ENCODE measurements around the gene HNRNPL. TPM values are rescaled to one million over a fixed set of nuclear protein-coding genes. Genes with fewer than 3 reads are reported as not detected.

HNRNPL gene
- total RNA-seq, 1 donor from 2014 or later: 444 TPM

DNA sequence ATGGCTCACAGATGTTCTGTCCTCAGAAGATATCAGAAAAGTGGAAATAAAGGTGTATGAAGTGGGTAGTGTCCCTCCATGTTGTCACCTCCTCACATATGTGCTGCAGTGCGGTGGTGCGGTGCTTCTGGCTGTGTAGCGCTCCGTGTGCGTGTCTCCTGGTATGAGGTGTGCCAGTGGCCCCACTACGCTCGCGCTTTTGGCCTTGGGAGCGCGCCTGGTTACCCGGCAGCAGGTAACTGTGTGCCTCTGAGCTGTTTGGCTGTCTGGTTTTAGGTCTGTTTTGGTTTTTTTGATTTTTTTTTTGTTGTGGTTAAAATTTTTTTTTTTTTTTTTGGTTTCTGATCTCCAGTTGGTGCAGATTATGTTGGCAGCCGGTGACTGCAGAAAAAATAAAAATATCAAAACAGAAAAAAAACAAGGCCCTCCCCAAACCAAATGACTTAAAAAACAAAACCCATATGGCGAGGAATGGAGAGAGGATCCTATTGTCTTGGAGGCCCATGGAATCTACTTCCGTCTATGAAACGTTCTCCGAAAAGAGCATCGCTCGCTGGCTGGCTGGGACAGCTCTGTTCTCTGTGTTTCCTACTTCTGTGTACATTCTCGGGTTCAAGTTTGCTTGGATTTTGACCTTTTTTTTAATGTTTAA, 7.9 kb downstream of the HNRNPL start:
- DNase-seq (ENCODE audit: low spot score, unreplicated experiment): no peak
- no peaks in the 10 kb centered on the region for H3K27me3 Mint-ChIP-seq

DNA sequence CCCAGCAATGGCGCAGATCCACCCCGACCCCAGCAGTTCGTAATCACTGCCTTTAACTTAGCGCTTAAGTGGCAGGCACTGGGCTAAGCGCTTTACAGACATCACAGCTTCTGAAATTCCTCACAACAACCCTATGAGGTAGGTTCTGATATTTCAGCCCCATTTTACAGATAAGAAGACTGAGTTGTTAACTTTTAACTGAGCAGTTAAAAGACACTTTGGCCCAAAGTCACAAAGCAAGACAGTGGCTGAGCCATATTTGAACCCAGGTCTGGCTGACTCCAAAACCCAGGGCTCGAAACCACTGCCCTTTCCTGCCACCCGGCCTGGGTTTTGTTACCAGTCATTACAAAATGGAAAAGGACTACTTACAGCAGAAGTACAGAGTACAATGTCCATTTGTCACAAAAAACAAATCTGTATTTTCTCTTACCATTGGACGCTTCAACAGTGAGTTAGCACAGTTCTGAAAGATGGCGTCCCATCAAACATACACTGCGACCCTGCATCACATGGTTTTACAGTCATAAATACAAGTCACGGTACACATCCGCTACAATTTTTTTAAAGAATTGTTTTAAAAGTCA, 8.5 kb downstream of the HNRNPL start:
- no peak for DNase-seq (ENCODE audit: low spot score, unreplicated experiment)
- Mint-ChIP-seq H3K27me3 (no peaks in the 10 kb centered on the region), H3K36me3 (ENCODE audit: insufficient read depth) (peaks cover 52% of the 10 kb centered on the region), H3K4me3 (ENCODE audit: low read depth) (no peak overlapping the region), H3K4me1 (ENCODE audit: low read depth) (peaks cover 15% of the 10 kb centered on the region), H3K9me3 (ENCODE audit: low read depth) (no peaks in the 10 kb centered on the region), H3K27ac (peak overlapping the region; percentile 33)
- TF ChIP-seq, protein P1, sequence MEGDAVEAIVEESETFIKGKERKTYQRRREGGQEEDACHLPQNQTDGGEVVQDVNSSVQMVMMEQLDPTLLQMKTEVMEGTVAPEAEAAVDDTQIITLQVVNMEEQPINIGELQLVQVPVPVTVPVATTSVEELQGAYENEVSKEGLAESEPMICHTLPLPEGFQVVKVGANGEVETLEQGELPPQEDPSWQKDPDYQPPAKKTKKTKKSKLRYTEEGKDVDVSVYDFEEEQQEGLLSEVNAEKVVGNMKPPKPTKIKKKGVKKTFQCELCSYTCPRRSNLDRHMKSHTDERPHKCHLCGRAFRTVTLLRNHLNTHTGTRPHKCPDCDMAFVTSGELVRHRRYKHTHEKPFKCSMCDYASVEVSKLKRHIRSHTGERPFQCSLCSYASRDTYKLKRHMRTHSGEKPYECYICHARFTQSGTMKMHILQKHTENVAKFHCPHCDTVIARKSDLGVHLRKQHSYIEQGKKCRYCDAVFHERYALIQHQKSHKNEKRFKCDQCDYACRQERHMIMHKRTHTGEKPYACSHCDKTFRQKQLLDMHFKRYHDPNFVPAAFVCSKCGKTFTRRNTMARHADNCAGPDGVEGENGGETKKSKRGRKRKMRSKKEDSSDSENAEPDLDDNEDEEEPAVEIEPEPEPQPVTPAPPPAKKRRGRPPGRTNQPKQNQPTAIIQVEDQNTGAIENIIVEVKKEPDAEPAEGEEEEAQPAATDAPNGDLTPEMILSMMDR (IDR thresholded peaks at IDR 0.05; ENCODE audit: unreplicated experiment): no peak

More for the DNA sequence above, 7.9 kb downstream of the HNRNPL start:
- Mint-ChIP-seq H3K9me3 (ENCODE audit: low read depth) (no peaks in the 10 kb centered on the region), H3K4me3 (ENCODE audit: low read depth) (no peak overlapping the region), H3K36me3 (ENCODE audit: insufficient read depth) (peaks cover 52% of the 10 kb centered on the region), H3K4me1 (ENCODE audit: low read depth) (peaks cover 16% of the 10 kb centered on the region), H3K27ac (no peak overlapping the region)
- TF ChIP-seq, protein P1 (IDR thresholded peaks at IDR 0.05; ENCODE audit: unreplicated experiment): no peak

DNA sequence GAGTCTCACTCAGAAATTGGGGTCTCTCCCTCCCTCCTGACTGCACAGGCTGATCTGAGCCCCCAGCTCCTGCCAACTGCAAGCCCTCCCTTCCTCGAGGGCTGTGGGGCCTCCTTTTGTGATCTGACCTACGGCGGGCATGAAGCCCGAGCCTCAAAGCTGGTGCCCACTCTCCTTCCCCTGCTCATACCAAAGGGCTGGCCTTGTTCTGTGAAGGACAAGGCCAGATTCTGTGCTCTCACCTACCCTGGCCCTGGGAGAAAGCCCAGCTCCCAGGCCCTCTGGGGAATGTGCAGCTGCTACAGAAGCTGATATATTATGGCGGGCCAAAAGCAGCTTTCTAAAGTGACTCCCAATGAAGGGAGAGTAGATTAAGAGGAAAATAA, 9.2 kb downstream of the HNRNPL start:
- peak overlapping the region; percentile 33 for H3K27ac Mint-ChIP-seq

DNA sequence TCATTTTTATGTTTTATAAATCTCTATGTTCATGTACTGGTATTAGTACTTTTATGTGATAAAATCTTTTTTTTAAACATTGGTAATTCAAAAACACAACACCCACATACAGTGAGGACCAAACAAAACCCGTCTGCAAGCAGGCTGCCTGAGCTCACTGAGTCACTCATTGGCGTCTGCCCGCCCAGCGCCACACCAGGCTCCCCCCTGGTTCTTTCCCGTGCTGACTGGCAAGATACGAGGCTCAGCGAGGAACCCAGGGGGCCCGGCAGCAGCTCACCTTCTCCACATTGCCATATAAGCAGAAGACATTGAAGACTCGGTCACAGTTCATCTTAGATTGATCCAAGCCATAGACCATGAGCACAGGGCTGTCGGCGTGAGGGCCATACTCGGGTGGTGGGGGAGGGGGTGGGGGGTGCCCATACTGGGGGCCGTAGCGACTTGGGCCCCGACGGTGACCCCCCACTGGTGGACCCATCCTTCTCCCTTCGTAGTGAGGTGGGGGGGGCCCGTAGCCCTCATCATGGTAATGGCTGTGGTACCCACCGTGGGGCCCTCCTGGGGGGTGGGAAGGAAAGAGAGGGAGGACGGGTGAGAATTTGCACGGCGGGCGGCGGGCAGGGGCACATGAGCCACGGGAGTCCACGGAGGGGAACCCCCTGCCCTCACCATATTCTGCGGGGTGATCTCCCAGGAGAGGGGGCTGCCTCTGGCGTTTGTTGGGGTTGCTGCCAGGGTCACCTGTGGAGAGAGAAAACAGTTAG, 9.8 kb downstream of the HNRNPL start:
- H3K9me3 Mint-ChIP-seq (ENCODE audit: low read depth): no peaks in the 10 kb centered on the region
- H3K27me3 Mint-ChIP-seq: no peaks in the 10 kb centered on the region
- no peak for DNase-seq (ENCODE audit: low spot score, unreplicated experiment)
- TF ChIP-seq, protein P1 (IDR thresholded peaks at IDR 0.05; ENCODE audit: unreplicated experiment): no peak
- no peak overlapping the region for H3K27ac Mint-ChIP-seq
- H3K4me1 Mint-ChIP-seq (ENCODE audit: low read depth): peaks cover 15% of the 10 kb centered on the region
- H3K36me3 Mint-ChIP-seq (ENCODE audit: insufficient read depth): peaks cover 46% of the 10 kb centered on the region
- H3K4me3 Mint-ChIP-seq (ENCODE audit: low read depth): no peak overlapping the region

More for the DNA sequence above, 9.2 kb downstream of the HNRNPL start:
- Mint-ChIP-seq H3K36me3 (ENCODE audit: insufficient read depth) (peaks cover 50% of the 10 kb centered on the region), H3K4me1 (ENCODE audit: low read depth) (peaks cover 15% of the 10 kb centered on the region), H3K27me3 (no peaks in the 10 kb centered on the region), H3K4me3 (ENCODE audit: low read depth) (no peak overlapping the region), H3K9me3 (ENCODE audit: low read depth) (no peaks in the 10 kb centered on the region)
- no peak for DNase-seq (ENCODE audit: low spot score, unreplicated experiment)
- TF ChIP-seq, protein P1 (IDR thresholded peaks at IDR 0.05; ENCODE audit: unreplicated experiment): no peak

DNA sequence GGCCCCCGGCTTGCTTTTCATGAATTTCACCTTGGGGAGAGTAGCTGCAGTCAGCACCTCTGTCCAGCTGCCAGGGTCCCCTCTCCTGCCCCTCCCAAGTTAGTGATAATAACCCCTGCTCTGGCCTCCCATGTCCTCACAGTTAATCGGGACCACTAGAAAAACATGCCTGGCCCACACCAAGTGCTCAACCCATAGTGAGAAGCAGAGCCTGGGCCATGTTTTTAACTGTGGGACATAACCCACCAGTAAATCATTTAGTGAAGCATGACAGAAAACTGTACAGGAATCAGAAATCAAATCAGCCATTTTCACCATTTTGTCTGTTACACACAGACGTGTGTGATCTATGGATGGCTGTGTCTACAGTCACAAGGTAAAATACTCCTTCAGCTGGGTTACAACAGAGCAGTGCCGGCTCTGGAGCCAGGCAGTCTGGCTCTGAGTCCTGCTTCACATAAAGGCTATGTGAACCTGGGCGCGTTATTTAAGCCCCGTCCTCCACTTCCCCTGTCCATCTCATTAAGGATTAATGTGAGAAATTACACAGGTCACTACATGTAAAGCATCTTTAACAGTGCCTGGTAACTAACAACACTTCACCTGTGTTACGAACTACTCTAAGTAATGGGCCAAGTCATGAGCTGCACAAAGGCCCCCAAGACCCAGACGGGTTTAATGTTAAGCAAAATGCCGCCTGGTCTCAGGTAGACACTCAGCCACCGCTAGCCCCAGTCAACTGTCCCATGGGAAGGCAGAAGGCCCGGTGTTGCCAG, 10.6 kb downstream of the HNRNPL start:
- H3K36me3 Mint-ChIP-seq (ENCODE audit: insufficient read depth): peaks cover 45% of the 10 kb centered on the region
- H3K4me1 Mint-ChIP-seq (ENCODE audit: low read depth): peaks cover 15% of the 10 kb centered on the region
- H3K27me3 Mint-ChIP-seq: no peaks in the 10 kb centered on the region
- TF ChIP-seq, protein P1 (IDR thresholded peaks at IDR 0.05; ENCODE audit: unreplicated experiment): no peak
- DNase-seq (ENCODE audit: low spot score, unreplicated experiment): no peak
- H3K4me3 Mint-ChIP-seq (ENCODE audit: low read depth): no peak overlapping the region
- H3K27ac Mint-ChIP-seq: peak overlapping the region; percentile 88
- no peaks in the 10 kb centered on the region for H3K9me3 Mint-ChIP-seq (ENCODE audit: low read depth)

Data from progenitor cell of endocrine pancreas (in vitro differentiated cells).